GM21390 (cell line): ENCODE results near the gene GNL1.
A peak's percentile ranks its signal among the peaks of the same experiment; 100 is the strongest.
"Not testable (repeated sequence)": the region's sequence is repeated elsewhere in the genome, so short reads cannot be mapped to it uniquely, and the experiment has no call there.

Experiments
- ATAC-seq: cut with Tn5 transposase; IDR thresholded peaks from one replicate; pipeline ENCODE4 v1.9.1; 2021; ENCODE audit not compliant: unreplicated experiment

The GNL1 gene

GRCh38 chr6:30533460-30534294, 22.6 kb downstream of the GNL1 start:
- no peak for ATAC-seq

DNA sequence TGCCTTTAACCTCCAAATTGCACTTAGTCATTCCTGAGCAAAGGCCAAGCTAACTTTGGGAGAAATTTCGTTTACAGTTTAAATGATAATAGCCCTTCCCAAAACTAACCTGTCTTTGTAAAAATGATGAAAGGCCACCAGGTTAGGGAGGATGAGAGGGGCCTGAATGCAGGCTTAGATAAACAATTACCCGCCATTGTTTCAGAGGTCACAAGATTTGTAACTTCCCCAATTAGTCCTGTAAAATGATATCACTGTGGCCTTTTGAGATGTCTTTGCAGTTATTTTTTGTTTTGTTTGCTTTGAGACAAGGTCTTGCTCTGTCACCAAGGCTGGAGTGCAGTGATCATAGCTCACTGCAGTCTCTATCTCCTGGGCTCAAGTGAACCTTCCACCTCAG, 26.3 kb downstream of the GNL1 start:
- ATAC-seq, result no peak

DNA sequence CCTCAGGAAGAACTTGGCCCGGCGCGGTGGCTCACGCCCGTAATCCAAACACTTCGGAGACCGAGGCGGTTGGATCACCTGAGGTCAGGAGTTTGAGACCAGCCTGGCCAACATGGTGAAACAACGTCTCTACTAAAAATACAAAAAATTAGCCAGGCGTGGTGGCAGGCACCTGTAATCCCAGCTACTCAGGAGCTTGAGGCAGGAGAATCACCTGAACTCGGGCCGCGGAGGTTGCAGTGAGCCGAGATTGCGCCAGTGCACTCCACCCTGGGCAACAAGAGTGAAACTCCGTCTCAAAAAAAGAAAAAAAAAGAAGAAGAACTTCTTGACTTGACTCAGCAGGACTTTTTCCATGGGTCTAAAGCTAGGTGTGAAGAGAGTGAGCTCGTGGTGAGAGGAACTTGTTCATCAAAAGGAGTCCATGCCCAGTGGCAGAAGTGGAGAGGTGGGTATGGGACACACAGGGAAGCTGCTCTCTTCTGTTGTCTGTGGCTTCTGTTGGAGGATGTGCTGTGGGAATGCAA, 26.9 kb downstream of the GNL1 start:
- ATAC-seq, result peak; percentile 65

DNA sequence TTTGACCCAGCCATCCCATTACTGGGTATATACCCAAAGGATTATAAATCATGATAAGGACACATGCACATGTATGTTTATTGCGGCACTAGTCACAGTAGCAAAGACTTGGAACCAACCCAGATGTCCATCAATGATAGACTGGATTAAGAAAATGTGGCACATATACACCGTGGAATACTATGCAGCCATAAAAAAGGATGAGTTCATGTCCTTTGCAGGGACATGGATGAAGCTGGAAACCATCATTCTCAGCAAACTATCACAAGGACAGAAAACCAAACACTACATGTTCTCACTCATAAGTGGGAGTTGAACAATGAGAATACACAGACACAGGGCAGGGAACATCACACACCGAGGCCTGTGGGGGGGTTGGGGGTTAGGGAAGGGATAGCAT, 29.8 kb downstream of the GNL1 start:
- ATAC-seq, result not testable (repeated sequence)

DNA sequence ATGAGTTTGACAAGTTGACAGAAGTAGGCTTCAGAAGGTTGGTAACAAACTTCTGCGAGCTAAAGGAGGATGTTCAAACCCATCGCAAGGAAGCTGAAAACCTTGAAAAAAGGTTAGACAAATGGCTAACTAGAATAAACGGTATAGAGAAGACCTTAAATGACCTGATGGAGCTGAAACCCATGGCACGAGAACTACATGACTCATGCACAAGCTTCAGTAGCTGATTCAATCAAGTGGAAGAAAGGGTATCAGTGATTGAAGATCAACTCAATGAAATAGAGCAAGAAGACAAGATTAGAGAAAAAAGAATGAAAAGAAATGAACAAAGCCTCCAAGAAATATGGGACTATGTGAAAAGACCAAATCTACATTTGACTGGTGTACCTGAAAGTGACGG, 34.3 kb downstream of the GNL1 start:
- not testable (repeated sequence) for ATAC-seq

GRCh38 chr6:30521082-30521481, 35.2 kb downstream of the GNL1 start:
- ATAC-seq, result not testable (repeated sequence)

DNA sequence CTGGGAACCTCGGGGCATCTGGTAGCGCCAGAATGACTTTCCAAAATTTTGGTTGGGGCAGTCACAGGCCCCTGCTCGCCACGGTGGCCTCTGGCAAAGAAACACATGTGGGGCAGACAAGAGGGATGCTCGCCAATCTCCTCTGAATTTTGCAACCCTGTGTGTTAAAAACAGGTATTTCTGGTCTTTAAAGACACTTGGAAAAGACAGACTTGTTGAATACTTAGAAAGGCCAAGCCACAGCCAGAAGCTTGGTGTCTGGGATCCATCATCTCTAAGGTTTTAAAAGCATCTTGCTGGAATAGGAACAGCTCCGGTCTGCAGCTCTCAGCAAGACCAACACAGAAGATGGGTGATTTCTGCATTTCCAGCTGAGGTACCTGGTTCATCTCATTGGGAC, 35.8 kb downstream of the GNL1 start:
- no peak for ATAC-seq

DNA sequence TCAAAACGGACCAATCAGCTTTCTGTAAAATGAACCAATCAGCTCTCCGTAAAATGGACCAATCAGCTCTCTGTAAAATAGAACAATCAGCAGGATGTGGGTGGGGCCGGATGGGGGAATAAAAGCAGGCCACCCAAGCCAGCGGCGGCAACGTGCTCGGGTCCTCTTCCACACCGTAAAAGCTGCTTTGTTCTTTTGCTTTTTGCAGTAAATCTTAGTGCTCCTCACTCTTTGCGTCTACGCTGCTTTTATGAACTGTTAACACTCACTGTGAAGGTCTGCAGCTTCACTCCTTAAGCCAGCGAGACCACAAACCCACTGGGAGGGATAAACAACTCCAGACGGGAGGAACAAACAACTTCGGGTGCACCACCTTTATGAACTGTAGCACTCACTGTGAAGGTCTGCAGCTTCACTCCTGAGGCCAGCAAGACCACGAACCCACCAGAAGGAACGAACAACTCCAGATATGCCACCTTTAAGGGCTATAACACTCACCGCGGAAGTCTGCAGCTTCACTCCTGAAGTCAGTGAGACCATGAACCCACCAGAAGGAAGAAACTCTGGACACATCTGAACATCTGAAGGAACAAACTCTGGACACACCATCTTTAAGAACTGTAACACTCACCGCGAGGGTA, 37.7 kb downstream of the GNL1 start:
- ATAC-seq, result not testable (repeated sequence)

DNA sequence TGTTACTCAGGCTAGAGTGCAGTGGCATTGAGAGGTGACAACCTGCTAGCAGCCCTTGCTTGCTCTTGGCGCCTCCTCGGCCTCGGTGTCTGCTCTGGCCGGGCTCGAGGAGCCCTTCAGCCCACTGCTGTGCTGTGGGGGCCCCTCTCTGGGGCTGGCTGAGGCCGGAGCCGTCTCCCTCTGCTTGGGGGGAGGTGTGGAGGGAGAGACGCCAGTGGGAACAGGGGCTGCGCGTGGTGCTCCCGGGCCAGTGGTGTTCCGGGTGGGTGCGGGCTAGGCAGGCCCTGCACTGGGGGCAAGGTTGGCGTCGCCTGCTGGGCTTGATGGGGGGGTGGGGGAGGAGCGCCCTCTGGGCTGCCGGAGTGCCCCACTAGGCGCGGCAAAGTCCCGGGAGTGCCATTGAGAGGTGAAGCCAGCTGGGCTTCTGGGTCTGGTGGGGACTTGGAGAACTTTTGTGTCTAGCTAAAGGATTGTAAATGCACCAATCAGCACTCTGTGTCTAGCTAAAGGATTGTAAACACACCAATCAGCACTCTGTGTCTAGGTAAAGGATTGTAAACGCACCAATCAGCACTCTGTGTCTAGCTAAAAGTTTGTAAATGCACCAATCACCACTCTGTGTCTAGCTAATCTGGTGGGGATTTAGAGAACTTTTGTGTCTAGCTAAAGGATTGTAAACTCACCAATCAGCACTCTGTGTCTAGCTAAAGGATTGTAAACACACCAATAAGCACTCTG, 38.4 kb downstream of the GNL1 start:
- ATAC-seq, result not testable (repeated sequence)

- ATAC-seq, result not testable (repeated sequence)
Observed at GRCh38 chr6:30516754-30517076, 39.6 kb downstream of the GNL1 start.

DNA sequence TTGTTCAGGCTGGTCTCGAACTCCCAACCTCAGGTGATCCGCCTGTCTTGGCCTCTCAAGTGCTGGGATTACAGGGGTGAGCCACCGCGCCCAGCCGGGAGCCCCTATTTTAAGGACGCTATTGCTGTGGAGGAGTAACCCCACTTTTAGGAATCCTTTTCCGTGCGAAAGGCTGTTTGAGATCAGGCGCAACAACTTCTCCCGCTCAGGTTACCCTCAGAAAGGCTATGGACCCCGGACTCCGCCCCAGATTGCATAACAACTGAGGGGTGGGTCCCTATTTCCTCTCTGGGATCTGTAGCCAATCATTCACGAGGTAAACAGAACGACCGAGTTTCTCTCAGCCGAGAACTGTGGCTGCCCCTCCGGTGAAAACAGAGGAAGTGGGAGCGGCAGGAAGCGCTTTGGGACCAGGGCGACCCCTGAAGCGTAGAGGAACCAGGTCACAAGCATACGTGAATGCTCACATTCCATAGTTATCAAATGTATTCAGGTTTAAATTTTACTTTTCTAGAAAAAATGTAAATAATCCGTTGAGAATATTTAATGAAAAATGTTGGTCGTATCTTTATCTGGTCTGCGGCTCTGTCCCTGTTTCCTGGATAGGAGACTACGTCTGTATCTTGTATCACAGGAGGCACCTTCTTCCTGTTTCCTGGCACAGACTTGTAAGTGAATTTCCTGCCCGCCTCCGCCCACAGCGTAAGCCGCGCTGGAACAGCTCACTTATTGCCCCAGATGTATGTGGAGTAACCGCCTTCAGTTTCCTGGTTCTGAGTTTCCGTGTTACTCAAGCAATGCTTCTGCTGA, 40.1 kb downstream of the GNL1 start:
- peak; percentile 69 for ATAC-seq

- ATAC-seq, result no peak
Observed at GRCh38 chr6:30515106-30515505, 41.2 kb downstream of the GNL1 start.

DNA sequence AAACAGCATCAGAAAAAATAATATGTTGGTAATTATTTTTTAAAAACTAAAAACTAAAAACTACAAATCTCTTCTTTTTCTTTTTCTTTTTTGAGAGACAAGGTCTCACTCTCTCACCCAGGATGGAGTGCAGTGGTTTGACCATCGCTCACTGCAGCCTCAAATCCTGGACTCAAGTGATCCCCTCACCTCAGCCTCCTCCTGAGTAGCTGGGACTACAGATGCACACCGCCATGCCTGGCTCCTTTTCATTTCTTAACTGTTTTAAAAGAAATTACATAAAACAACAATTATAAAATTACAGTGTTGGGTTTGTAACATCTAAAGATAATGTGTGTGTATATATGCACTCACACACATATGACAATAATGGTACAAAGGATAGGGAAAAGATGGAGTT, 42.8 kb downstream of the GNL1 start:
- no peak for ATAC-seq

GRCh38 chr6:30511169-30511546, 45.1 kb downstream of the GNL1 start:
- ATAC-seq, result no peak

- ATAC-seq, result no peak
Observed at GRCh38 chr6:30510419-30511168, 45.7 kb downstream of the GNL1 start.

- ATAC-seq, result no peak
Observed at GRCh38 chr6:30508890-30509736, 47.2 kb downstream of the GNL1 start.

- no peak for ATAC-seq
Observed at GRCh38 chr6:30507849-30508827, 48.2 kb downstream of the GNL1 start.
